ENCODE data around the gene CEACAM4. TPM values are rescaled to one million over a fixed set of nuclear protein-coding genes. Genes with fewer than 3 reads are reported as not detected.

Gene CEACAM4
- total RNA-seq, 2 donors from 2014 or later: not detected

DNA sequence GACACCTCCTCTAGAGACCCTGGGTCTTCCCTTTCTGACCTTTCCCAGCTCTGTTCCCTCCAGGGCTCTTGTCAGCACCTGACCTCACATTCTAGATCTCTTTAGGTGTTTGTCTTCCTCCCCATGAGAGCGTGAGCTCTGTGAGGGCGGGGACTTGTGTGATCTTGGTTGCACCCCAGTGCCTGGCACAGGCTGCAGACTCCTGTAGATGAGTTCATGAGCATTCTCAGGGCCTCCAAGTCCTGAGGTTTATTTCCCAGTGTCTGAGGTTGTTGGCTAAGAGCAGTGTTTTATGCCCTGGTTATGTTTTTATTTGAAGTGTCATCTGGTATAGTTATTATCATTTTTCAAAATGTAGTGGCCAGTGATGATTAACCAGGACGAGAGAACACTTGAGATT, 596 bp downstream of the CEACAM4 start:
- H3K27me3 Mint-ChIP-seq: peaks cover 19 to 25% of the 10 kb centered on the region in 2 donors
- H3K4me1 Mint-ChIP-seq (ENCODE audit: low read depth in 2 of 2): no peaks in the 10 kb centered on the region
- no peaks in the 10 kb centered on the region for H3K9me3 Mint-ChIP-seq
- no peak for DNase-seq (ENCODE audit: low spot score)
- peaks cover 6% of the 10 kb centered on the region for H3K36me3 Mint-ChIP-seq
- ATAC-seq: no peak
- no peak overlapping the region for H3K4me3 Mint-ChIP-seq
- H3K27ac Mint-ChIP-seq: no peak overlapping the region

DNA sequence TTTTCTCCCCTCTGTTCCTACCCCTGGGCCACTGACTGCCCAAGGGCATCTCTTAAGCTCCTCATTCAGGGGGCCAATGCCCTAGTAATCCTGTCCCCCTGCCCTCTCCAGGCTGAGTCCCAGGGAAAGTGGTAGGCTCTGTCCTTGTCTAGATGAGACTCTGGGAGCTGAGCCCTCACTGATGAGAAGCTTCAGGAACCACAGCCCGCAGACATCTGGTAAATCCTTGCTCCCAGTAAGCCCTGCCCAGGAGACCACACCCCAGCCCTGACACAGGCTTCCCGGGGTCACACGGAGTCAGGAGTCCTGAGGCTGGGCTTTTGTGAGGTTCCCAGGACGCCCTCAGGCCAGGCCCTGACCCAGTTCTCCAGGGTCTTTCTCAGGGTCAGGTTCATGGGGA, 1.9 kb downstream of the CEACAM4 start:
- ATAC-seq: no peak
- Mint-ChIP-seq H3K9me3 (no peaks in the 10 kb centered on the region), H3K4me3 (no peak overlapping the region), H3K4me1 (ENCODE audit: low read depth in 2 of 2) (no peaks in the 10 kb centered on the region), H3K27me3 (peaks cover 12 to 20% of the 10 kb centered on the region in 2 donors), H3K36me3 (peaks cover 2% of the 10 kb centered on the region), H3K27ac (no peak overlapping the region)
- DNase-seq (ENCODE audit: low spot score): no peak

- DNase-seq (ENCODE audit: low spot score) (no peak), ATAC-seq (no peak)
- H3K4me3 Mint-ChIP-seq: no peak overlapping the region
- H3K27ac Mint-ChIP-seq: no peak overlapping the region
- H3K27me3 Mint-ChIP-seq: peaks cover 12 to 18% of the 10 kb centered on the region in 2 donors
- H3K9me3 Mint-ChIP-seq: no peaks in the 10 kb centered on the region
- no peaks in the 10 kb centered on the region for H3K36me3 Mint-ChIP-seq
- H3K4me1 Mint-ChIP-seq (ENCODE audit: low read depth in 2 of 2): no peaks in the 10 kb centered on the region
These were observed 2.4 kb downstream of the CEACAM4 start for GRCh38 chr19:41624515-41624914.

- no peak for ATAC-seq
- Mint-ChIP-seq H3K27me3 (peaks cover 12% of the 10 kb centered on the region in 2 donors), H3K4me3 (no peak overlapping the region), H3K4me1 (ENCODE audit: low read depth in 2 of 2) (no peaks in the 10 kb centered on the region), H3K36me3 (no peaks in the 10 kb centered on the region), H3K27ac (no peak overlapping the region), H3K9me3 (no peaks in the 10 kb centered on the region)
- no peak for DNase-seq (ENCODE audit: low spot score)
These were observed 3.5 kb downstream of the CEACAM4 start for GRCh38 chr19:41623360-41623759.

- Mint-ChIP-seq H3K4me3 (no peak overlapping the region), H3K36me3 (no peaks in the 10 kb centered on the region), H3K27me3 (peaks cover 10 to 12% of the 10 kb centered on the region in 2 donors), H3K4me1 (ENCODE audit: low read depth in 2 of 2) (no peaks in the 10 kb centered on the region), H3K9me3 (no peaks in the 10 kb centered on the region), H3K27ac (no peak overlapping the region)
- ATAC-seq: no peak
- no peak for DNase-seq (ENCODE audit: low spot score)
These were observed 5.2 kb downstream of the CEACAM4 start for GRCh38 chr19:41621654-41622053.

- no peaks in the 10 kb centered on the region for H3K4me1 Mint-ChIP-seq (ENCODE audit: low read depth in 2 of 2)
- H3K27ac Mint-ChIP-seq: no peak overlapping the region
- H3K4me3 Mint-ChIP-seq: no peak overlapping the region
- no peaks in the 10 kb centered on the region for H3K36me3 Mint-ChIP-seq
- H3K9me3 Mint-ChIP-seq: no peaks in the 10 kb centered on the region
- ATAC-seq (no peak), DNase-seq (ENCODE audit: low spot score) (no peak)
- peaks cover 9% of the 10 kb centered on the region in 2 donors for H3K27me3 Mint-ChIP-seq
These were observed 5.6 kb downstream of the CEACAM4 start for GRCh38 chr19:41621226-41621625.

GRCh38 chr19:41620171-41620570, 6.7 kb downstream of the CEACAM4 start:
- Mint-ChIP-seq H3K9me3 (no peaks in the 10 kb centered on the region), H3K27ac (no peak overlapping the region), H3K4me3 (no peak overlapping the region), H3K27me3 (peaks cover 5 to 7% of the 10 kb centered on the region in 2 donors), H3K4me1 (ENCODE audit: low read depth in 2 of 2) (no peaks in the 10 kb centered on the region), H3K36me3 (no peaks in the 10 kb centered on the region)
- DNase-seq (ENCODE audit: low spot score): no peak
- ATAC-seq: no peak

DNA sequence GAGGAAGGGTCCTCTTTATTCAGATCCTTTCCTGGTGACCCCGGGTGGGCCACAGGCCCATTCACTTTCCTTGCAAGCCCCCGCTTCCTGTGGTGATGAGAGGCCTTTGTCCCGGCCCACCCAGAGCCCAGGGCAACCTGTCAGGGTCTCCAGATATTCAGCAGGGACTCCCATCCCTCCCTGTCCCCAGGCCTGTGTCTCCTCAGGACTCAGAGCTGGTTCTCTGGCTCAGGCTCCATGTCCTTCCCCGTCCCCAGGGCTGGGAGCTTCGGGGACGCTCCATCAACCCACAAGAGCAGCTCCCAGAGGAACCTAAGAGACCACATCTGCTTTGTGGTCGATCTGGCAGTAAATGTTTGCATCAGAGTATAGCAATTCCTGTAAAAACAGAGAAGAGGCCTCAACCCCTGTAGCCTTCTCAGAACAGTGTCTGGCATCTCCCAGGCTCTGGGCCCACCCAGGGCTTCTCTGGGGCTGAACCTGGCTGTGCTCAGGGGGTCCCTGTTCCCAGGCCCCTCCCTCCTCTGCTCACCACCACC, 7.8 kb downstream of the CEACAM4 start:
- Mint-ChIP-seq H3K9me3 (no peaks in the 10 kb centered on the region), H3K4me3 (no peak overlapping the region), H3K4me1 (ENCODE audit: low read depth in 2 of 2) (no peaks in the 10 kb centered on the region), H3K36me3 (no peaks in the 10 kb centered on the region), H3K27me3 (peaks cover 7 to 10% of the 10 kb centered on the region in 2 donors), H3K27ac (no peak overlapping the region)
- DNase-seq (ENCODE audit: low spot score) (no peak), ATAC-seq (no peak)

DNA sequence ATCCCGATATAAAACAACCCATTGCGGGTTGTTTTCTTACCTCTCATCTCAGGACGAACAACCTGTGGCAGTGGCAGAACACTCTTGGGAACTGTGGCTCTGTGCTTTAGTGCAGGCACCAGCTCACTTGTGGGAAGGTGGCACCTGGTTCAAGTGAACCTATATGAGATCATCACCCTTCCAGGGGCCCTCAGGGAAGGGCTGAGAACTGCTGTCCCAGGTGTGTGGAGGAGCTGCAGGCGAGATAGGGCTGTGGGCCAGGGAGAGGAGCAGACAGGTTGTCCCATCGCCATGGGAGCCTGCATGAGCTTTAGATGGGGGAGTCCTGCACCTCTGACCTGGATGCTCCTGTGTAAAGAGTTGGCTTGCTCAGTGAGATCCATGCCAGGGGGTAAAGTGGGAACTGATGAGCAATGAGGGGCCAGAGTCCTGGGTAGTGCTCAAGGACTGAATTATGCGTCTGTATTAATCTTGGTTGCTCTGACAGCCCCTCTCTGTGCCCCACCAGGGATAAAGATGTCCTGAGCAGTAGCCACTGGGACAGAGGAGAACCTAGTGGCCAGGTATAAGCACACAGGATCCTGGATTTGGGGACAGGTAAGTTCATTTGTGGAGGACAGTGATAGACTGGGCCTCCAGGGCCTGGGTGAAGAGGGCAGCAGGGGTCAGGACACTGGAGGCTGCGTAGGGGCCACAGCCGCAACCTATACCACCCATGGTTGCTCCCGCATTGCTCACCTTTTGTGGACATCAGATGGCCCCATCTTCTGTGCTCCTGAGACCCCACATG, 8.7 kb downstream of the CEACAM4 start:
- H3K27ac Mint-ChIP-seq: no peak overlapping the region
- DNase-seq (ENCODE audit: low spot score) (no peak), ATAC-seq (peak in 1 of 2 donors; percentile 4)
- peaks cover 12% of the 10 kb centered on the region in 2 donors for H3K27me3 Mint-ChIP-seq
- no peaks in the 10 kb centered on the region for H3K36me3 Mint-ChIP-seq
- H3K4me1 Mint-ChIP-seq (ENCODE audit: low read depth in 2 of 2): no peaks in the 10 kb centered on the region
- H3K4me3 Mint-ChIP-seq: no peak overlapping the region
- H3K9me3 Mint-ChIP-seq: no peaks in the 10 kb centered on the region

GRCh38 chr19:41616792-41617621, 9.9 kb downstream of the CEACAM4 start:
- Mint-ChIP-seq H3K36me3 (no peaks in the 10 kb centered on the region), H3K9me3 (no peaks in the 10 kb centered on the region), H3K4me3 (no peak overlapping the region), H3K27ac (no peak overlapping the region), H3K27me3 (peaks cover 14 to 22% of the 10 kb centered on the region in 2 donors), H3K4me1 (ENCODE audit: low read depth in 2 of 2) (no peaks in the 10 kb centered on the region)
- no peak for DNase-seq (ENCODE audit: low spot score)
- no peak for ATAC-seq

DNA sequence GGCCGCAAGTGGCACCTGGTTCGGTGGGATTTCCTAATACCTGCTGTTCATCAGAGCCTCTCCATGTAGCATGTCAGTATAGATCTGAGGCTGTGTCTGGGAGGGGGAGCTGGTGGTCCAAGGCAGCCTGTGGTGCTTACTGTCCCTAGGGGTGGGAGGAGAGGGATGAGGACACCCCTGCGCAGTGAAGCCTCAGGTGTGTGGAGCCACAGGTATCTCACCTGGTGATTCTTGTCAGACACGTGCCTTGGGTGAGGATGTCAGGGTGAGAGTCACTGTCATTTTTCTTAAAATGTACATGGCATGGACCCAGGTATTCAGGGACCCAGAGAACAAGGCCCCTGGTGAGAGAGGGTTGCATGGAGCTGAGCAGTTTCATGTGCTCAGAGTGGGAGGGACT, 11.7 kb downstream of the CEACAM4 start:
- no peak overlapping the region for H3K27ac Mint-ChIP-seq
- H3K27me3 Mint-ChIP-seq: peaks cover 19 to 25% of the 10 kb centered on the region in 2 donors

GRCh38 chr19:41612483-41612882, 14.4 kb downstream of the CEACAM4 start:
- Mint-ChIP-seq H3K36me3 (no peaks in the 10 kb centered on the region), H3K27me3 (peaks cover 30 to 33% of the 10 kb centered on the region in 2 donors), H3K4me1 (ENCODE audit: low read depth in 2 of 2) (no peaks in the 10 kb centered on the region), H3K27ac (no peak overlapping the region), H3K4me3 (no peak overlapping the region), H3K9me3 (no peaks in the 10 kb centered on the region)
- DNase-seq (ENCODE audit: low spot score): no peak
- ATAC-seq: no peak

More for the DNA sequence above, 11.7 kb downstream of the CEACAM4 start:
- DNase-seq (ENCODE audit: low spot score) (no peak), ATAC-seq (no peak)
- Mint-ChIP-seq H3K36me3 (no peaks in the 10 kb centered on the region), H3K4me1 (ENCODE audit: low read depth in 2 of 2) (no peaks in the 10 kb centered on the region), H3K4me3 (no peak overlapping the region), H3K9me3 (no peaks in the 10 kb centered on the region)

GRCh38 chr19:41610789-41611188, 16.1 kb downstream of the CEACAM4 start:
- H3K4me3 Mint-ChIP-seq: no peak overlapping the region
- H3K36me3 Mint-ChIP-seq: no peaks in the 10 kb centered on the region
- ATAC-seq (no peak), DNase-seq (ENCODE audit: low spot score) (no peak)
- no peaks in the 10 kb centered on the region for H3K9me3 Mint-ChIP-seq
- peaks cover 33% of the 10 kb centered on the region in 2 donors for H3K27me3 Mint-ChIP-seq
- no peak overlapping the region for H3K27ac Mint-ChIP-seq
- H3K4me1 Mint-ChIP-seq (ENCODE audit: low read depth in 2 of 2): no peaks in the 10 kb centered on the region

DNA sequence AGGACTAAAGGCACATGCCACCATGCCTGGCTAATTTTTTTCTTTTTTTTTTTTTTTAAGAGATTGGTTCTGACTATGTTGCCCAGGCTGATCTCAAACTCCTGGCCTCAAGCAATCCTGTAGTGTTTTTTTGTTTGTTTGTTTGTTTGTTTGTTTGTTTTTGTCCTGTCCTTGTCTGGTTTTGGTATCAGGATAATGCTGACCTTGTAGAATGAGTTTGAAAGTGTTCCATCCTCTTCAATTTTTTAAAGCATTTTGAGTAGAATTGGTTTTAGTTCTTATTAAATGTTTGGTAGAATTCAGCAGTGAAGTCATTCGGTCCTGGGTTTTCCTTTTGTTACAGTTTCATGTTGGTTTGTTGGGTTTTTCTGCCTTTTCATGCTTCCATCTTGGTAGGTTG, 19.2 kb downstream of the CEACAM4 start:
- ATAC-seq (no peak), DNase-seq (ENCODE audit: low spot score) (no peak)
- Mint-ChIP-seq H3K4me1 (ENCODE audit: low read depth in 2 of 2) (no peaks in the 10 kb centered on the region), H3K27me3 (peaks cover 24 to 32% of the 10 kb centered on the region in 2 donors), H3K4me3 (no peak overlapping the region), H3K9me3 (no peaks in the 10 kb centered on the region), H3K36me3 (no peaks in the 10 kb centered on the region), H3K27ac (no peak overlapping the region)

Data from natural killer cell treated with Interleukin-12 subunit alpha and Interleukin-12 subunit beta and Interleukin-15 and Interleukin-18, amount 100 ng/mL, for 72 hours (primary cell).